ENCODE data around the gene IFNA5. TPM values are rescaled to one million over a fixed set of nuclear protein-coding genes. Genes with fewer than 3 reads are reported as not detected.

Gene IFNA5
- total and polyA plus RNA-seq, 2 of the 13 experiments (the other 11 are each of a cell fraction or from before 2014, with no cell fraction given), result not detected

DNA sequence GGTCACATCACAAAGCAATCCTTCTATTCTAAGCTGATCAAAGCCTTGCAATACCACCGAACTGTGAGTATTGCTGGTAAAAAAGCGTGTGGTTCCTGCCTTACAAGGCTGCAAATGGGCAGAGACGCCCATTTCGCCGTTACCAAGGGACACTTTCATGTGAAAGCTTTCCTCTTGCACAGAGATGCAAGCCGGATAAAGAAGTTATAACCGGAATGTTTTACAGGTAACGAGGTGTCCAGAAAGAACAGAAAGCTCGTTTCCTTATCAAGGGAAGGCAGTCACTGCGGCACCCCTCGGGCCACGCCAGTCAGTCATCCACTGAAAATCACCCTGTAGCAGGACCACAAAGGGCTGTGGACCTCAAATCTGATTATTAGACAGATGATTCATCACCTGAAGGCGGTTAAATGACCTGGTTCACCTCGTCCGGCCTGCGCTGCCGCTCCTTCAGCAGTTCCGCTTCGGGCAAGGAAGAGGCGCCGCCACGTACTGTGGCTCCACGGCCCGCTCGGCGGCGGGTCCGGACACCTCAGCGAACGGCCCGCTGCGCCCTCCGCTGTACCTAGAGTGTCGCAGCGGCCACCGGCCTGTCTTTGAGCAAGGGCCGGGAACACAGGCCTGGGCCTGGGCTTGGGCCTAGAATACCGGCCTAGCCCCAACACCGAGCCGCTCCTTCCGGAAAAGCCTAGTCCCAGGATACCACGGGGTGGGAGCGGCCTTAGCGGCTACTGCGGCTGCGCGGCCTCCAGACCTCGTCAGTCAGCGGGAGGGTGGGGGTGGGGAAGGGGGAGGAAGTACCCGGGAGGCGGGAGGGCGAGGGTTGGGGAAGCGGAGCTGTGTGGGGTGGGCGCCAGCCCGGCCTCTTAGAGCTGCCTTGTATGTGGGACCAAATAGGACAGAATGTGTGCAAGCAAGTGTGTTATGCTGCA, 29.9 kb upstream of the IFNA5 start, which contains the start of gene KLHL9 (continued):
- TF ChIP-seq, protein P1, sequence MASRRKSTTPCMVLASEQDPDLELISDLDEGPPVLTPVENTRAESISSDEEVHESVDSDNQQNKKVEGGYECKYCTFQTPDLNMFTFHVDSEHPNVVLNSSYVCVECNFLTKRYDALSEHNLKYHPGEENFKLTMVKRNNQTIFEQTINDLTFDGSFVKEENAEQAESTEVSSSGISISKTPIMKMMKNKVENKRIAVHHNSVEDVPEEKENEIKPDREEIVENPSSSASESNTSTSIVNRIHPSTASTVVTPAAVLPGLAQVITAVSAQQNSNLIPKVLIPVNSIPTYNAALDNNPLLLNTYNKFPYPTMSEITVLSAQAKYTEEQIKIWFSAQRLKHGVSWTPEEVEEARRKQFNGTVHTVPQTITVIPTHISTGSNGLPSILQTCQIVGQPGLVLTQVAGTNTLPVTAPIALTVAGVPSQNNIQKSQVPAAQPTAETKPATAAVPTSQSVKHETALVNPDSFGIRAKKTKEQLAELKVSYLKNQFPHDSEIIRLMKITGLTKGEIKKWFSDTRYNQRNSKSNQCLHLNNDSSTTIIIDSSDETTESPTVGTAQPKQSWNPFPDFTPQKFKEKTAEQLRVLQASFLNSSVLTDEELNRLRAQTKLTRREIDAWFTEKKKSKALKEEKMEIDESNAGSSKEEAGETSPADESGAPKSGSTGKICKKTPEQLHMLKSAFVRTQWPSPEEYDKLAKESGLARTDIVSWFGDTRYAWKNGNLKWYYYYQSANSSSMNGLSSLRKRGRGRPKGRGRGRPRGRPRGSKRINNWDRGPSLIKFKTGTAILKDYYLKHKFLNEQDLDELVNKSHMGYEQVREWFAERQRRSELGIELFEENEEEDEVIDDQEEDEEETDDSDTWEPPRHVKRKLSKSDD (CRISPR knock-in tag; IDR thresholded peaks at IDR 0.05; ENCODE audit: low read depth), result no peak
- peak; percentile 58; the same call in 1 of the 2 replicates for TF ChIP-seq ZSCAN9 (CRISPR knock-in tag; IDR thresholded peaks at IDR 0.05; ENCODE audit: borderline replicate concordance)
- TF ChIP-seq, protein P2, sequence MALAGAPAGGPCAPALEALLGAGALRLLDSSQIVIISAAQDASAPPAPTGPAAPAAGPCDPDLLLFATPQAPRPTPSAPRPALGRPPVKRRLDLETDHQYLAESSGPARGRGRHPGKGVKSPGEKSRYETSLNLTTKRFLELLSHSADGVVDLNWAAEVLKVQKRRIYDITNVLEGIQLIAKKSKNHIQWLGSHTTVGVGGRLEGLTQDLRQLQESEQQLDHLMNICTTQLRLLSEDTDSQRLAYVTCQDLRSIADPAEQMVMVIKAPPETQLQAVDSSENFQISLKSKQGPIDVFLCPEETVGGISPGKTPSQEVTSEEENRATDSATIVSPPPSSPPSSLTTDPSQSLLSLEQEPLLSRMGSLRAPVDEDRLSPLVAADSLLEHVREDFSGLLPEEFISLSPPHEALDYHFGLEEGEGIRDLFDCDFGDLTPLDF (CRISPR knock-in tag; IDR thresholded peaks at IDR 0.05), result 0 out of 2 replicates have a peak, but pooled peaks have one; percentile 49
- TF ChIP-seq, protein P3, sequence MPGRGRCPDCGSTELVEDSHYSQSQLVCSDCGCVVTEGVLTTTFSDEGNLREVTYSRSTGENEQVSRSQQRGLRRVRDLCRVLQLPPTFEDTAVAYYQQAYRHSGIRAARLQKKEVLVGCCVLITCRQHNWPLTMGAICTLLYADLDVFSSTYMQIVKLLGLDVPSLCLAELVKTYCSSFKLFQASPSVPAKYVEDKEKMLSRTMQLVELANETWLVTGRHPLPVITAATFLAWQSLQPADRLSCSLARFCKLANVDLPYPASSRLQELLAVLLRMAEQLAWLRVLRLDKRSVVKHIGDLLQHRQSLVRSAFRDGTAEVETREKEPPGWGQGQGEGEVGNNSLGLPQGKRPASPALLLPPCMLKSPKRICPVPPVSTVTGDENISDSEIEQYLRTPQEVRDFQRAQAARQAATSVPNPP (CRISPR knock-in tag; IDR thresholded peaks at IDR 0.05), result no peak
- TF ChIP-seq, protein P4, sequence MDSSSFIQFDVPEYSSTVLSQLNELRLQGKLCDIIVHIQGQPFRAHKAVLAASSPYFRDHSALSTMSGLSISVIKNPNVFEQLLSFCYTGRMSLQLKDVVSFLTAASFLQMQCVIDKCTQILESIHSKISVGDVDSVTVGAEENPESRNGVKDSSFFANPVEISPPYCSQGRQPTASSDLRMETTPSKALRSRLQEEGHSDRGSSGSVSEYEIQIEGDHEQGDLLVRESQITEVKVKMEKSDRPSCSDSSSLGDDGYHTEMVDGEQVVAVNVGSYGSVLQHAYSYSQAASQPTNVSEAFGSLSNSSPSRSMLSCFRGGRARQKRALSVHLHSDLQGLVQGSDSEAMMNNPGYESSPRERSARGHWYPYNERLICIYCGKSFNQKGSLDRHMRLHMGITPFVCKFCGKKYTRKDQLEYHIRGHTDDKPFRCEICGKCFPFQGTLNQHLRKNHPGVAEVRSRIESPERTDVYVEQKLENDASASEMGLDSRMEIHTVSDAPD (CRISPR knock-in tag; IDR thresholded peaks at IDR 0.05), result no peak
- 0 out of 2 replicates have a peak, but pooled peaks have one; percentile 22 for TF ChIP-seq ZNF234 (CRISPR knock-in tag; conservative IDR thresholded peaks at IDR 0.05)
- TF ChIP-seq ZNF232 (CRISPR knock-in tag; IDR thresholded peaks at IDR 0.05; ENCODE audit: borderline replicate concordance), result peak; percentile 84; the same call in 1 of the 2 replicates
- TF ChIP-seq SETDB1 (CRISPR knock-in tag; IDR thresholded peaks at IDR 0.05; ENCODE audit: borderline replicate concordance), result no peak
- TF ChIP-seq, protein P5, sequence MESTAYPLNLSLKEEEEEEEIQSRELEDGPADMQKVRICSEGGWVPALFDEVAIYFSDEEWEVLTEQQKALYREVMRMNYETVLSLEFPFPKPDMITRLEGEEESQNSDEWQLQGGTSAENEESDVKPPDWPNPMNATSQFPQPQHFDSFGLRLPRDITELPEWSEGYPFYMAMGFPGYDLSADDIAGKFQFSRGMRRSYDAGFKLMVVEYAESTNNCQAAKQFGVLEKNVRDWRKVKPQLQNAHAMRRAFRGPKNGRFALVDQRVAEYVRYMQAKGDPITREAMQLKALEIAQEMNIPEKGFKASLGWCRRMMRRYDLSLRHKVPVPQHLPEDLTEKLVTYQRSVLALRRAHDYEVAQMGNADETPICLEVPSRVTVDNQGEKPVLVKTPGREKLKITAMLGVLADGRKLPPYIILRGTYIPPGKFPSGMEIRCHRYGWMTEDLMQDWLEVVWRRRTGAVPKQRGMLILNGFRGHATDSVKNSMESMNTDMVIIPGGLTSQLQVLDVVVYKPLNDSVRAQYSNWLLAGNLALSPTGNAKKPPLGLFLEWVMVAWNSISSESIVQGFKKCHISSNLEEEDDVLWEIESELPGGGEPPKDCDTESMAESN (CRISPR knock-in tag; conservative IDR thresholded peaks at IDR 0.05), result no peak
- TF ChIP-seq, protein P6, sequence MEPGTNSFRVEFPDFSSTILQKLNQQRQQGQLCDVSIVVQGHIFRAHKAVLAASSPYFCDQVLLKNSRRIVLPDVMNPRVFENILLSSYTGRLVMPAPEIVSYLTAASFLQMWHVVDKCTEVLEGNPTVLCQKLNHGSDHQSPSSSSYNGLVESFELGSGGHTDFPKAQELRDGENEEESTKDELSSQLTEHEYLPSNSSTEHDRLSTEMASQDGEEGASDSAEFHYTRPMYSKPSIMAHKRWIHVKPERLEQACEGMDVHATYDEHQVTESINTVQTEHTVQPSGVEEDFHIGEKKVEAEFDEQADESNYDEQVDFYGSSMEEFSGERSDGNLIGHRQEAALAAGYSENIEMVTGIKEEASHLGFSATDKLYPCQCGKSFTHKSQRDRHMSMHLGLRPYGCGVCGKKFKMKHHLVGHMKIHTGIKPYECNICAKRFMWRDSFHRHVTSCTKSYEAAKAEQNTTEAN (CRISPR knock-in tag; conservative IDR thresholded peaks at IDR 0.05), result 0 out of 2 replicates have a peak, but pooled peaks have one; percentile 55
- TF ChIP-seq MEF2D (CRISPR knock-in tag; IDR thresholded peaks at IDR 0.05), result peak; percentile 80
- TF ChIP-seq SRF (IDR thresholded peaks at IDR 0.05; ENCODE audit: low read depth, low read length), result no peak
- no peak for TF ChIP-seq THYN1 (CRISPR knock-in tag; IDR thresholded peaks at IDR 0.05; ENCODE audit: borderline replicate concordance, low read depth)
- TF ChIP-seq NKX3-1 (CRISPR knock-in tag; IDR thresholded peaks at IDR 0.05), result no peak
- TF ChIP-seq GATAD2A (CRISPR knock-in tag; IDR thresholded peaks at IDR 0.05), result no peak; the same call in 1 of the 2 replicates
- TF ChIP-seq ZFP36 (IDR thresholded peaks at IDR 0.05; ENCODE audit: borderline replicate concordance, low read depth, low read length, partially characterized antibody), result no peak
- TF ChIP-seq TEAD2 (CRISPR knock-in tag; IDR thresholded peaks at IDR 0.05), result no peak

Data from HepG2 (cell line).